Fibroblast of skin of right quadriceps (primary cell): ENCODE measurements around the gene ZBTB45.
"Not testable (repeated sequence)": the region's sequence is repeated elsewhere in the genome, so short reads cannot be mapped to it uniquely, and the experiment has no call there.

Experiments used
- DNase-seq: peaks from one replicate; pipeline ENCODE4 v3.0.0-alpha.2; 2013

ZBTB45 gene

GRCh38 chr19:58509731-58510083 lies 9.9 kb downstream of the ZBTB45 start:
- no peak for DNase-seq

GRCh38 chr19:58507602-58508223 lies 11.9 kb downstream of the ZBTB45 start:
- not testable (repeated sequence) for DNase-seq

- DNase-seq = no peak
Observed at GRCh38 chr19:58500242-58500641, 19.4 kb downstream of the ZBTB45 start.

GRCh38 chr19:58499021-58499927 lies 20.3 kb downstream of the ZBTB45 start:
- DNase-seq = peak; percentile 99

GRCh38 chr19:58498316-58499020 lies 21.1 kb downstream of the ZBTB45 start:
- DNase-seq = no peak

- no peak for DNase-seq
Observed at GRCh38 chr19:58497634-58498170, 21.9 kb downstream of the ZBTB45 start.

GRCh38 chr19:58492265-58492664 lies 27.3 kb downstream of the ZBTB45 start:
- no peak for DNase-seq

GRCh38 chr19:58491393-58491792 lies 28.2 kb downstream of the ZBTB45 start:
- DNase-seq = no peak

GRCh38 chr19:58484349-58484748 lies 35.3 kb downstream of the ZBTB45 start:
- DNase-seq = not testable (repeated sequence)

GRCh38 chr19:58483776-58484175 lies 35.8 kb downstream of the ZBTB45 start:
- no peak for DNase-seq

GRCh38 chr19:58482372-58482771 lies 37.2 kb downstream of the ZBTB45 start:
- DNase-seq = no peak

GRCh38 chr19:58480831-58481230 lies 38.8 kb downstream of the ZBTB45 start:
- no peak for DNase-seq

GRCh38 chr19:58480481-58480830 lies 39.2 kb downstream of the ZBTB45 start:
- DNase-seq = no peak

- DNase-seq = no peak
Observed at GRCh38 chr19:58479736-58480480, 39.7 kb downstream of the ZBTB45 start.

GRCh38 chr19:58479303-58479702 lies 40.3 kb downstream of the ZBTB45 start:
- no peak for DNase-seq

GRCh38 chr19:58477871-58478270 lies 41.7 kb downstream of the ZBTB45 start:
- DNase-seq = no peak

- no peak for DNase-seq
Observed at GRCh38 chr19:58477130-58477529, 42.5 kb downstream of the ZBTB45 start.

GRCh38 chr19:58476498-58477015 lies 43.1 kb downstream of the ZBTB45 start:
- DNase-seq = peak; percentile 21

- peak; percentile 96 for DNase-seq
Observed at GRCh38 chr19:58475714-58476497, 43.7 kb downstream of the ZBTB45 start, which contains the start of gene ZNF446. Gene ZNF446, plus strand, starts transcription at chr19:58476352. Its CDS starts 867 bp downstream, at chr19:58477219.

GRCh38 chr19:58474997-58475713 lies 44.5 kb downstream of the ZBTB45 start:
- DNase-seq = no peak
